ENCODE measurements around the gene REG4.

REG4 gene

DNA sequence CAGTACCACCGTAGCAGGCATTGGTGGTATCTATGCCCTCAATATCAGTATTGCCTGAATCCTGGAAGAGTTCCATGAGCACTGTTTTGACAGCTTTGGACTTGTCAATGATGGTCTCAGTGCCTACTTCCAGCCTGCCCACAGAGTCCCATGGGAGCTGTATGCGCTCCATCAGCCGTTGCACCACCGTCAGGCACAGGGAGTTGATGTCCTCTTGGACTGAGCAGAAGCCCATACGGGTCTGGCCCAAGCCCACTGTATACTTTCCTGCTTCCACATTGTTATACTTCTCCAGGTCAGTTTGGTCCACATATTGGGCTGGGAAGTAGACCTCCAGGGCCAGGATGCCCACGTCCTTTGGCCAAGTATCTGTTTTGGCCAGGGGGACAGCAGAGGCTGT is 47.0 kb downstream of the REG4 start:
- Histone ChIP-seq H3K4me1 (ENCODE audit: low read length) (no peaks in the 10 kb centered on the region), H3K36me3 (replicated peaks; ENCODE audit: low read depth, low read length) (no peaks in the 10 kb centered on the region), H3K79me2 (ENCODE audit: low read length) (no peaks in the 10 kb centered on the region), H3K4me3 (ENCODE audit: low read length) (no peak overlapping the region), H4K20me1 (ENCODE audit: insufficient read depth, low read length) (no peaks in the 10 kb centered on the region), H3K4me2 (ENCODE audit: low read length) (no peak overlapping the region), H2AFZ (ENCODE audit: low read depth, low read length) (no peak overlapping the region), H3K27me3 (ENCODE audit: low read depth, low read length) (peaks cover 32% of the 10 kb centered on the region), H3K27ac (ENCODE audit: low read length) (no peak overlapping the region), H3K9ac (ENCODE audit: low read length) (no peak overlapping the region), H3K9me3 (ENCODE audit: insufficient read depth, low read length) (no peaks in the 10 kb centered on the region)
- TF ChIP-seq, protein P1, sequence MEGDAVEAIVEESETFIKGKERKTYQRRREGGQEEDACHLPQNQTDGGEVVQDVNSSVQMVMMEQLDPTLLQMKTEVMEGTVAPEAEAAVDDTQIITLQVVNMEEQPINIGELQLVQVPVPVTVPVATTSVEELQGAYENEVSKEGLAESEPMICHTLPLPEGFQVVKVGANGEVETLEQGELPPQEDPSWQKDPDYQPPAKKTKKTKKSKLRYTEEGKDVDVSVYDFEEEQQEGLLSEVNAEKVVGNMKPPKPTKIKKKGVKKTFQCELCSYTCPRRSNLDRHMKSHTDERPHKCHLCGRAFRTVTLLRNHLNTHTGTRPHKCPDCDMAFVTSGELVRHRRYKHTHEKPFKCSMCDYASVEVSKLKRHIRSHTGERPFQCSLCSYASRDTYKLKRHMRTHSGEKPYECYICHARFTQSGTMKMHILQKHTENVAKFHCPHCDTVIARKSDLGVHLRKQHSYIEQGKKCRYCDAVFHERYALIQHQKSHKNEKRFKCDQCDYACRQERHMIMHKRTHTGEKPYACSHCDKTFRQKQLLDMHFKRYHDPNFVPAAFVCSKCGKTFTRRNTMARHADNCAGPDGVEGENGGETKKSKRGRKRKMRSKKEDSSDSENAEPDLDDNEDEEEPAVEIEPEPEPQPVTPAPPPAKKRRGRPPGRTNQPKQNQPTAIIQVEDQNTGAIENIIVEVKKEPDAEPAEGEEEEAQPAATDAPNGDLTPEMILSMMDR (IDR thresholded peaks at IDR 0.05; ENCODE audit: low read depth, low read length) = no peak
- no peak for TF ChIP-seq EZH2phosphoT487 (IDR thresholded peaks at IDR 0.05; ENCODE audit: low read depth)

DNA sequence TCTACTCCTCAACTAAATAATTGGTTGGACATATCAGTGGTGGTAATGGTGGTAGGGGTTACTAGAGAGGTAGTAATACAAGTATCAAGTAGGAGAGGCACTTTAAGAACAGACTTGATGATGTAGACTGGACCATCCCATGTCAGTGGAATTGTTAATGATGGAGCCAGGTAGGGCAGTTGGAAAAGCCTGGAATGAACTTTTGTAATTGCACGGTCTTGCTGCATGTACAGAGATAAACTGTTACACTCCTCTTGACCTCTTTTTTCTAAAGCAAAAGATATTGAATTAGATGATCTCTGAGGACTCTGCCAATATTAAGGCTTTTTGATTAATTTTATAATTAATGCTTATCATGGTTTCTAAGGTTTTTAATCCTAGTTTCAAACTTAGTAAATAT is 48.3 kb downstream of the REG4 start:
- Histone ChIP-seq H2AFZ (ENCODE audit: low read depth, low read length) (no peak overlapping the region), H3K4me1 (ENCODE audit: low read length) (no peaks in the 10 kb centered on the region), H3K27me3 (ENCODE audit: low read depth, low read length) (peaks cover 21% of the 10 kb centered on the region), H4K20me1 (ENCODE audit: insufficient read depth, low read length) (no peaks in the 10 kb centered on the region), H3K36me3 (replicated peaks; ENCODE audit: low read depth, low read length) (no peaks in the 10 kb centered on the region), H3K79me2 (ENCODE audit: low read length) (no peaks in the 10 kb centered on the region), H3K4me3 (ENCODE audit: low read length) (no peak overlapping the region), H3K4me2 (ENCODE audit: low read length) (no peak overlapping the region), H3K9me3 (ENCODE audit: insufficient read depth, low read length) (no peaks in the 10 kb centered on the region), H3K27ac (ENCODE audit: low read length) (no peak overlapping the region), H3K9ac (ENCODE audit: low read length) (no peak overlapping the region)
- TF ChIP-seq, protein P1 (IDR thresholded peaks at IDR 0.05; ENCODE audit: low read depth, low read length) = no peak
- no peak for TF ChIP-seq EZH2phosphoT487 (IDR thresholded peaks at IDR 0.05; ENCODE audit: low read depth)

GRCh38 chr1:119762409-119762808 is 48.9 kb downstream of the REG4 start:
- TF ChIP-seq, protein P1 (IDR thresholded peaks at IDR 0.05; ENCODE audit: low read depth, low read length) = no peak
- no peak for TF ChIP-seq EZH2phosphoT487 (IDR thresholded peaks at IDR 0.05; ENCODE audit: low read depth)
- H3K9ac ChIP-seq (ENCODE audit: low read length) = no peak overlapping the region
- H3K4me1 ChIP-seq (ENCODE audit: low read length) = no peaks in the 10 kb centered on the region
- no peaks in the 10 kb centered on the region for H3K79me2 ChIP-seq (ENCODE audit: low read length)
- H3K4me3 ChIP-seq (ENCODE audit: low read length) = no peak overlapping the region
- H3K27me3 ChIP-seq (ENCODE audit: low read depth, low read length) = peaks cover 16% of the 10 kb centered on the region
- no peaks in the 10 kb centered on the region for H4K20me1 ChIP-seq (ENCODE audit: insufficient read depth, low read length)
- H3K36me3 ChIP-seq (replicated peaks; ENCODE audit: low read depth, low read length) = no peaks in the 10 kb centered on the region
- H3K9me3 ChIP-seq (ENCODE audit: insufficient read depth, low read length) = no peaks in the 10 kb centered on the region
- H2AFZ ChIP-seq (ENCODE audit: low read depth, low read length) = no peak overlapping the region
- no peak overlapping the region for H3K27ac ChIP-seq (ENCODE audit: low read length)
- H3K4me2 ChIP-seq (ENCODE audit: low read length) = no peak overlapping the region

DNA sequence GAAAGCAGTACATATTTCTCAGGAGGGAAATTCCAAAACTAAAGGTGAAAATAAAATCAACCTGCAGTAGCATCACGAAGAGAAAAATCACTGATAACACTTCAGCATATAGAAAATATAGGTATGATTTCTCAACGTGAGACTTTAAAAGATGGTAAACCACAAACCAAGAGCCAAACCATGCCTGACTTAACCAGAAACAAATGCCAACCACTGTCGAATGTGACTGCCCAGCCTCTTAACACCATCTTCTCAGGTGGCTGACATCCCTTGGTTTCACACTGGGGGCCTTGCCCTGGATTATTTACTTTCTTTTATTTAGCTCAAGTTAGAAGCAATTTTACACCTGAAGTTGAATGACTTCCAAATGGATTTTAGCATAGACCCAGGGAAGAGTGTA is 52.7 kb downstream of the REG4 start:
- H3K9ac ChIP-seq (ENCODE audit: low read length) = no peak overlapping the region
- H3K4me2 ChIP-seq (ENCODE audit: low read length) = no peak overlapping the region
- H4K20me1 ChIP-seq (ENCODE audit: insufficient read depth, low read length) = no peaks in the 10 kb centered on the region
- peaks cover 4% of the 10 kb centered on the region; the same call in 1 of the 2 replicates for H3K27me3 ChIP-seq (ENCODE audit: low read depth, low read length)
- no peak overlapping the region for H3K4me3 ChIP-seq (ENCODE audit: low read length)
- H3K4me1 ChIP-seq (ENCODE audit: low read length) = no peaks in the 10 kb centered on the region
- no peaks in the 10 kb centered on the region for H3K79me2 ChIP-seq (ENCODE audit: low read length)
- TF ChIP-seq, protein P1 (IDR thresholded peaks at IDR 0.05; ENCODE audit: low read depth, low read length) = no peak
- no peak for TF ChIP-seq EZH2phosphoT487 (IDR thresholded peaks at IDR 0.05; ENCODE audit: low read depth)
- H3K36me3 ChIP-seq (replicated peaks; ENCODE audit: low read depth, low read length) = no peaks in the 10 kb centered on the region
- no peaks in the 10 kb centered on the region for H3K9me3 ChIP-seq (ENCODE audit: insufficient read depth, low read length)
- no peak overlapping the region for H3K27ac ChIP-seq (ENCODE audit: low read length)
- no peak overlapping the region for H2AFZ ChIP-seq (ENCODE audit: low read depth, low read length)

Data from OCI-LY3 (cell line).